Measurements from ENCODE around the gene RELN. TPM values are rescaled to one million over a fixed set of nuclear protein-coding genes. Genes with fewer than 3 reads are reported as not detected.

RELN gene
- total and polyA plus RNA-seq, 2 donors (not counting 1 experiment from before 2014, with no cell fraction given), result not detected

DNA sequence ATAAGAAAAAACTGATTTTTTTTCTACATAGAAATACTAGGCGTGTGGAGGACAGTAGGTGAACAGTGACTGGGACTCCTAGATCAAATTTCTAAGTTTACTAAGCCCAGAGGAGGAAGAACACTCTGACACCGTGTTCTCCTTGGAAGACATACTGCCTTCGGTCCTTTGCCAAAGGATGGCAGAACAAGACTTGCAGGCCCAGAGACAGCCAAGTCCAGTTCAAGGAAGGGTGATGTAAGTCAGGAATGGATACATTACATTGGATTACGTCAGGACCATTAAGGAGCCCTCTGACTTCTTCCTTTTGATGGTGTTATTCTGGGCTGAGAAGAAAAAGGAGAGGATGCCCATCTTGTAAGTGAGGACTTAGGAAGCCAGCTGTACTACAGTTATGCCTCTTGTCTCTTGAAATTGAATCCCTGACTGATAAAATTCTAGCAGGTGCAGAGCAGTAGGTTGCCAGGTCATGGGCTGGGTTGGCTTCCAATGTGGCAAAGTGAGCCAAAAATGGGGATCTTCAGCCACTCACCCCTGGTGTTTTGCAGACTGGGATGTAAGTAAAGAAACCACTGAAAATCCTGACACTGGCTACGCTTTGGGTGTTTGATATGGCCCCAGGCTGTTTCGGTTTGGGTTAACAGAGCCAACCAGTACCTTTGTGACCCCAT is 45.1 kb downstream of the RELN start:
- Histone ChIP-seq H3K4me2 (replicated peaks; ENCODE audit: low read depth, low read length, poor library complexity, severe bottlenecking) (no peak overlapping the region), H2AFZ (ENCODE audit: insufficient read depth, low read depth, low read length, poor library complexity, severe bottlenecking) (no peak overlapping the region), H4K20me1 (ENCODE audit: control insufficient read depth, insufficient read depth, low read length, poor library complexity, severe bottlenecking) (no peaks in the 10 kb centered on the region), H3K4me3 (ENCODE audit: control extremely low read depth in 1 of 5, extremely low read depth in 1 of 5, insufficient read depth in 1 of 5, low read depth in 2 of 5, low read length in 4 of 5) (no peak overlapping the region), H3K79me2 (ENCODE audit: control insufficient read depth, insufficient read depth, low read length) (no peaks in the 10 kb centered on the region), H3K9me3 (ENCODE audit: control extremely low read depth in 1 of 3, control insufficient read depth in 2 of 3, insufficient read depth in 1 of 3, low read length in 2 of 3) (no peaks in the 10 kb centered on the region), H3K27ac (ENCODE audit: low read length in 2 of 2) (no peak overlapping the region), H3K36me3 (replicated peaks in 1 of 2; ENCODE audit: control extremely low read depth in 1 of 2, control insufficient read depth in 1 of 2, extremely low read depth in 1 of 2, insufficient read depth in 2 of 2, low read length in 1 of 2) (no peaks in the 10 kb centered on the region), H3K9ac (ENCODE audit: low read length) (no peak overlapping the region), H3K4me1 (ENCODE audit: control insufficient read depth in 2 of 2, insufficient read depth in 2 of 2, low read length in 2 of 2) (no peaks in the 10 kb centered on the region), H3K27me3 (replicated peaks in 1 of 4; ENCODE audit: control extremely low read depth in 1 of 4, control insufficient read depth in 3 of 4, insufficient read depth in 4 of 4, low read length in 3 of 4) (no peaks in the 10 kb centered on the region)
- Mint-ChIP-seq H3K9me3 (ENCODE audit: insufficient read depth) (no peaks in the 10 kb centered on the region), H3K4me3 (no peak overlapping the region), H3K27ac (no peak overlapping the region), H3K4me1 (no peaks in the 10 kb centered on the region), H3K27me3 (peaks cover 12% of the 10 kb centered on the region)
- ChIA-PET POLR2A (no interaction called here), CTCF (no interaction called here)
- intact Hi-C loops (cut with micrococcal nuclease), result no loop called here
- DNase-seq, result no peak
- 94% methylated on average over 5 of the region's 6 CpGs for WGBS (ENCODE audit: insufficient coverage)
- no peak for ATAC-seq (ENCODE audit: low read depth)
- TF ChIP-seq EZH2 (IDR thresholded peaks at IDR 0.05; ENCODE audit: borderline replicate concordance, insufficient read depth, low read depth, low read length, poor library complexity, severe bottlenecking), result no peak
- TF ChIP-seq, protein P1, sequence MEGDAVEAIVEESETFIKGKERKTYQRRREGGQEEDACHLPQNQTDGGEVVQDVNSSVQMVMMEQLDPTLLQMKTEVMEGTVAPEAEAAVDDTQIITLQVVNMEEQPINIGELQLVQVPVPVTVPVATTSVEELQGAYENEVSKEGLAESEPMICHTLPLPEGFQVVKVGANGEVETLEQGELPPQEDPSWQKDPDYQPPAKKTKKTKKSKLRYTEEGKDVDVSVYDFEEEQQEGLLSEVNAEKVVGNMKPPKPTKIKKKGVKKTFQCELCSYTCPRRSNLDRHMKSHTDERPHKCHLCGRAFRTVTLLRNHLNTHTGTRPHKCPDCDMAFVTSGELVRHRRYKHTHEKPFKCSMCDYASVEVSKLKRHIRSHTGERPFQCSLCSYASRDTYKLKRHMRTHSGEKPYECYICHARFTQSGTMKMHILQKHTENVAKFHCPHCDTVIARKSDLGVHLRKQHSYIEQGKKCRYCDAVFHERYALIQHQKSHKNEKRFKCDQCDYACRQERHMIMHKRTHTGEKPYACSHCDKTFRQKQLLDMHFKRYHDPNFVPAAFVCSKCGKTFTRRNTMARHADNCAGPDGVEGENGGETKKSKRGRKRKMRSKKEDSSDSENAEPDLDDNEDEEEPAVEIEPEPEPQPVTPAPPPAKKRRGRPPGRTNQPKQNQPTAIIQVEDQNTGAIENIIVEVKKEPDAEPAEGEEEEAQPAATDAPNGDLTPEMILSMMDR (IDR thresholded peaks at IDR 0.05), result no peak

DNA sequence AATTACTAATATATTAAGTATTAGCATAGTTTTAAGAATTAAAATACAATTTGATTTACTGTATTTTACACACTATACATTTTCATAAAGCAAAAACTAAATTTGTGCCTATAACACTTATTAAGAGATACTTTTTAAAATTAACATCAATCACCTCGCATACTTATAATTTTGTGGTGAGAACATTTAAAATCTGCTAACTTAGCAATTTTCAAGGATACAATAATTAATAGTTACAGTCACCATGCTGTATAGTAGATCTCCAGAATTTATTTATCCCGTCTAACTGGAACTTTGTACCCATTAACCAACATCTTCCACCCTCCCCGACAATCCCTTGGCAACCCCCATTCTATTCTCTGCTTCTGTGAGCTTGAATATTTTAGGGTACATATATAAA is 47.5 kb downstream of the RELN start:
- Mint-ChIP-seq H3K9me3 (ENCODE audit: insufficient read depth) (no peaks in the 10 kb centered on the region), H3K27me3 (peaks cover 16% of the 10 kb centered on the region), H3K4me1 (no peaks in the 10 kb centered on the region), H3K27ac (no peak overlapping the region), H3K4me3 (no peak overlapping the region)
- no peaks in the 10 kb centered on the region for H4K20me1 ChIP-seq (ENCODE audit: control insufficient read depth, insufficient read depth, low read length, poor library complexity, severe bottlenecking)
- no peak for DNase-seq
- H3K79me2 ChIP-seq (ENCODE audit: control insufficient read depth, insufficient read depth, low read length), result no peaks in the 10 kb centered on the region
- no peaks in the 10 kb centered on the region for H3K9me3 ChIP-seq (ENCODE audit: control extremely low read depth in 1 of 3, control insufficient read depth in 2 of 3, insufficient read depth in 1 of 3, low read length in 2 of 3)
- no peak overlapping the region for H3K4me2 ChIP-seq (replicated peaks; ENCODE audit: low read depth, low read length, poor library complexity, severe bottlenecking)
- WGBS (ENCODE audit: insufficient coverage), result no CpG with 5 or more reads among the region's 3 CpGs
- CTCF ChIA-PET, result no interaction called here
- H3K27ac ChIP-seq (ENCODE audit: low read length in 2 of 2), result no peak overlapping the region
- intact Hi-C loops (cut with micrococcal nuclease), result no loop called here
- no peak overlapping the region for H3K9ac ChIP-seq (ENCODE audit: low read length)
- POLR2A ChIA-PET, result no interaction called here
- TF ChIP-seq EZH2 (IDR thresholded peaks at IDR 0.05; ENCODE audit: borderline replicate concordance, insufficient read depth, low read depth, low read length, poor library complexity, severe bottlenecking), result no peak
- TF ChIP-seq, protein P1 (IDR thresholded peaks at IDR 0.05), result no peak
- H3K27me3 ChIP-seq (replicated peaks in 1 of 4; ENCODE audit: control extremely low read depth in 1 of 4, control insufficient read depth in 3 of 4, insufficient read depth in 4 of 4, low read length in 3 of 4), result no peaks in the 10 kb centered on the region
- no peak for ATAC-seq (ENCODE audit: low read depth)
- no peaks in the 10 kb centered on the region for H3K4me1 ChIP-seq (ENCODE audit: control insufficient read depth in 2 of 2, insufficient read depth in 2 of 2, low read length in 2 of 2)
- H3K4me3 ChIP-seq (ENCODE audit: control extremely low read depth in 1 of 5, extremely low read depth in 1 of 5, insufficient read depth in 1 of 5, low read depth in 2 of 5, low read length in 4 of 5), result no peak overlapping the region
- no peaks in the 10 kb centered on the region for H3K36me3 ChIP-seq (replicated peaks in 1 of 2; ENCODE audit: control extremely low read depth in 1 of 2, control insufficient read depth in 1 of 2, extremely low read depth in 1 of 2, insufficient read depth in 2 of 2, low read length in 1 of 2)
- H2AFZ ChIP-seq (ENCODE audit: insufficient read depth, low read depth, low read length, poor library complexity, severe bottlenecking), result no peak overlapping the region

Data from B cell (primary cell).